Keratinocyte (primary cell): Measurements from ENCODE around the gene ZNF521. TPM values are rescaled to one million over a fixed set of nuclear protein-coding genes. Genes with fewer than 3 reads are reported as not detected.

Experiments used
- DNase-seq: peaks from one replicate; pipeline ENCODE4 v3.0.0-alpha.2; 2011; ENCODE audit warnings: low read depth, missing footprints, low spot score
- FAIRE-seq: peaks from 2 replicates; lab custom pipeline; 2011; peaks lifted over from hg19 to GRCh38; lab: Jason Lieb, UNC
- H2AFZ ChIP-seq: 2 replicates; pipeline ENCODE4 v1.6.0; 2012; ENCODE audit warnings: low read length, control low read depth, inconsistent platforms; ENCODE audit not compliant: control insufficient read depth
- H3K27ac ChIP-seq: 2 replicates; pipeline ENCODE4 v1.5.1; 2011; ENCODE audit warnings: low read length; ENCODE audit not compliant: control insufficient read depth, insufficient read depth
- H3K27me3 ChIP-seq: 3 replicates; pipeline ENCODE4 v1.6.0; 2011; ENCODE audit warnings: low read length; ENCODE audit not compliant: control insufficient read depth, insufficient read depth; ENCODE audit errors: extremely low read depth
- H3K36me3 ChIP-seq, 2 experiments: 2 replicates in 1 of 2; 3 replicates in 1 of 2; pipeline ENCODE4 v1.5.1; 2011; ENCODE audit warnings: low read length in 2 of 2, mild to moderate bottlenecking in 1 of 2; ENCODE audit not compliant: control insufficient read depth in 2 of 2, insufficient read depth in 2 of 2; ENCODE audit errors: extremely low read depth in 1 of 2
- H3K4me1 ChIP-seq: 3 replicates; pipeline ENCODE4 v1.5.1; 2011; ENCODE audit warnings: low read length; ENCODE audit not compliant: control insufficient read depth, insufficient read depth; ENCODE audit errors: extremely low read depth
- H3K4me2 ChIP-seq: 3 replicates; pipeline ENCODE4 v1.6.0; 2011; ENCODE audit warnings: low read depth, low read length; ENCODE audit not compliant: control insufficient read depth, insufficient read depth; ENCODE audit errors: extremely low read depth
- H3K4me3 ChIP-seq, 3 experiments: fragments of 200-600 bp in 1 of 3; sonication (generic) in 1 of 3; 2 replicates in 2 of 3; 3 replicates in 1 of 3; pipeline ENCODE4 v1.5.1; 2011 to 2016; ENCODE audit warnings: low read length in 3 of 3, mild to moderate bottlenecking in 3 of 3, control low read depth in 2 of 3, inconsistent platforms in 1 of 3, low read depth in 1 of 3, mixed read lengths in 1 of 3, mixed run types in 1 of 3, moderate library complexity in 1 of 3; ENCODE audit not compliant: control insufficient read depth in 2 of 3, insufficient read depth in 2 of 3; ENCODE audit errors: extremely low read depth in 1 of 3
- H3K79me2 ChIP-seq: 2 replicates; pipeline ENCODE4 v1.6.0; 2012; ENCODE audit warnings: low read length; ENCODE audit not compliant: control insufficient read depth, insufficient read depth
- H3K9ac ChIP-seq: 3 replicates; pipeline ENCODE4 v1.6.0; 2011; ENCODE audit warnings: low read length; ENCODE audit not compliant: control insufficient read depth, insufficient read depth; ENCODE audit errors: extremely low read depth
- H3K9me1 ChIP-seq: 3 replicates; pipeline ENCODE4 v1.6.0; 2011; ENCODE audit warnings: low read length; ENCODE audit not compliant: control insufficient read depth, insufficient read depth; ENCODE audit errors: extremely low read depth
- H3K9me3 ChIP-seq: 2 replicates; pipeline ENCODE4 v1.5.1; 2012; ENCODE audit warnings: low read depth, low read length; ENCODE audit not compliant: control insufficient read depth
- H4K20me1 ChIP-seq: 3 replicates; pipeline ENCODE4 v1.6.0; 2011; ENCODE audit warnings: low read length; ENCODE audit not compliant: control insufficient read depth, insufficient read depth; ENCODE audit errors: extremely low read depth
- EZH2 ChIP-seq: IDR thresholded peaks from one replicate; pipeline ENCODE4 v1.6.1; 2012; ENCODE audit warnings: inconsistent platforms, mild to moderate bottlenecking, low read length, moderate library complexity
- dilution Hi-C: fragments of 300-500 bp; cut with MboI; formaldehyde crosslinking; loops from one replicate; pipeline ENCODE4 v1.7.0; 2020; ENCODE audit warnings: low sequenced_read_pairs; ENCODE audit not compliant: extremely low pct_ligation_motif_present
- polyA plus RNA-seq, 5 experiments: library from polyadenylated mRNA; depleted of rRNA in 3 of 5; stranded (reverse) in 3 of 5; stranded (forward) in 1 of 5; unstranded in 1 of 5; fragments of >200 nt; gene quantifications; 1 replicate in 1 of 5; 2 replicates in 3 of 5; 3 replicates in 1 of 5; pipeline versions ENCODE4 v1.2.1 to v1.2.3, GENCODE V29; 2011 to 2012; ENCODE audit warnings: missing spikeins in 2 of 5, low read depth in 1 of 5, low replicate concordance in 1 of 5
- TF ChIP-seq, protein P1 (sequence below), 3 experiments: IDR thresholded peaks in 1 of 3; conservative IDR thresholded peaks in 1 of 3; optimal IDR thresholded peaks in 1 of 3; 2 replicates in 2 of 3; 3 replicates in 1 of 3; pipeline versions ENCODE3 to v1.5.1; 2011; ENCODE audit warnings: low read length in 3 of 3, mild to moderate bottlenecking in 3 of 3, moderate library complexity in 2 of 3, control low read depth in 1 of 3, inconsistent platforms in 1 of 3; ENCODE audit not compliant: insufficient read depth in 2 of 3; ENCODE audit errors: extremely low read depth in 1 of 3

Gene ZNF521
- polyA plus RNA-seq, 1 donor (not counting 4 experiments of a cell fraction or from before 2014, with no cell fraction given), result 0.07 TPM

DNA sequence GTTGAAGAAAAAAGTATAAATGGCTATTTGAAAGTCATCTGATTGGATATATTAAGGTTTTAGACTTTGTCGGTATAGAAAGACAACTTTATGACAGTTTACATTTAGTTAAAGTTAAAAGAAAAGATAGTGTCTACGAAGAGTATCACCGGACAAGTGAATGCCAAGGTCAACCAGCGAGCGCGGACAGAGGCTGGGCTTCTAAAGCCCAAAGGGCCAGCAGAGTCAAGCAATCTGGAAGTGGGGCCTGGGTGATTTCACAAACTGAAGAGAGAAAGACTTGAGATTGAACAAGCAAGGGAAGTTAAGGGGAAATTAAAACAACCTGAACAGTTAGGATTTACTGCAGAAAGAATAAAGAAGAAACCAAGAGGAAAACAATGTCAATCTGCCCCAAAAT is 16.3 kb downstream of the ZNF521 start:
- Histone ChIP-seq H3K9ac (no peak overlapping the region), H3K9me1 (no peaks in the 10 kb centered on the region), H3K4me1 (no peaks in the 10 kb centered on the region), H2AFZ (no peak overlapping the region), H3K27ac (no peak overlapping the region), H3K4me2 (no peak overlapping the region), H3K9me3 (no peaks in the 10 kb centered on the region), H3K36me3 (no peaks in the 10 kb centered on the region), H3K79me2 (no peaks in the 10 kb centered on the region), H3K4me3 (no peak overlapping the region), H4K20me1 (no peaks in the 10 kb centered on the region), H3K27me3 (no peaks in the 10 kb centered on the region)
- FAIRE-seq (no peak), DNase-seq (no peak)
- dilution Hi-C loops, result no loop called here
- TF ChIP-seq EZH2, result no peak
- TF ChIP-seq, protein P1, sequence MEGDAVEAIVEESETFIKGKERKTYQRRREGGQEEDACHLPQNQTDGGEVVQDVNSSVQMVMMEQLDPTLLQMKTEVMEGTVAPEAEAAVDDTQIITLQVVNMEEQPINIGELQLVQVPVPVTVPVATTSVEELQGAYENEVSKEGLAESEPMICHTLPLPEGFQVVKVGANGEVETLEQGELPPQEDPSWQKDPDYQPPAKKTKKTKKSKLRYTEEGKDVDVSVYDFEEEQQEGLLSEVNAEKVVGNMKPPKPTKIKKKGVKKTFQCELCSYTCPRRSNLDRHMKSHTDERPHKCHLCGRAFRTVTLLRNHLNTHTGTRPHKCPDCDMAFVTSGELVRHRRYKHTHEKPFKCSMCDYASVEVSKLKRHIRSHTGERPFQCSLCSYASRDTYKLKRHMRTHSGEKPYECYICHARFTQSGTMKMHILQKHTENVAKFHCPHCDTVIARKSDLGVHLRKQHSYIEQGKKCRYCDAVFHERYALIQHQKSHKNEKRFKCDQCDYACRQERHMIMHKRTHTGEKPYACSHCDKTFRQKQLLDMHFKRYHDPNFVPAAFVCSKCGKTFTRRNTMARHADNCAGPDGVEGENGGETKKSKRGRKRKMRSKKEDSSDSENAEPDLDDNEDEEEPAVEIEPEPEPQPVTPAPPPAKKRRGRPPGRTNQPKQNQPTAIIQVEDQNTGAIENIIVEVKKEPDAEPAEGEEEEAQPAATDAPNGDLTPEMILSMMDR (optimal IDR thresholded peaks at IDR 0.05 in 1 of 3, IDR thresholded peaks at IDR 0.05 in 1 of 3, conservative IDR thresholded peaks at IDR 0.05 in 1 of 3; ENCODE audit: extremely low read depth in 1 of 3, insufficient read depth in 2 of 3, low read length in 3 of 3), result no peak

DNA sequence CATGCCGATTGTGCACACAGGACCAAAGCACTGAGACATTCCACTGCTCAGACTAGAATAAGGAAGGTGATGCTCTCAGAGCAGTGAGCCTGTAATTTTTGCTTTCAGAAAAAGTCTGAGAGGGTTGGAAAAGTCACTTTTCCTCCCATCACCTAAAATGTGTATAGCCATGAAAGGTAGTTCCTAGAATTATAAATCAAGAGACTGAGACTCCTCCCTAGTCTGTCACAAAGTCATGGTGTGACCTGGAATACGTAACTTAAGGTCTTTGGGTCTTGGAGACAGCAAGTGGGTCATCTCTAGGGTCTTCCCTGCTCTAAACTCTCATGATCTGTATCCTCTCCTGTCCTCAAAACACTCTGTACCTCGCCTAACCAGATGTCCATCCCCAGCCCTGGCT is 16.9 kb downstream of the ZNF521 start:
- no peak overlapping the region for H3K27ac ChIP-seq
- no peaks in the 10 kb centered on the region for H3K9me1 ChIP-seq
- no peaks in the 10 kb centered on the region for H3K9me3 ChIP-seq
- TF ChIP-seq, protein P1 (optimal IDR thresholded peaks at IDR 0.05 in 1 of 3, IDR thresholded peaks at IDR 0.05 in 1 of 3, conservative IDR thresholded peaks at IDR 0.05 in 1 of 3; ENCODE audit: extremely low read depth in 1 of 3, insufficient read depth in 2 of 3, low read length in 3 of 3), result no peak
- TF ChIP-seq EZH2, result no peak
- FAIRE-seq, result no peak
- H3K4me3 ChIP-seq, result no peak overlapping the region
- H3K36me3 ChIP-seq, result no peaks in the 10 kb centered on the region
- no peaks in the 10 kb centered on the region for H3K4me1 ChIP-seq
- DNase-seq, result no peak
- H2AFZ ChIP-seq, result no peak overlapping the region
- no peaks in the 10 kb centered on the region for H3K79me2 ChIP-seq
- no peaks in the 10 kb centered on the region for H3K27me3 ChIP-seq
- no peak overlapping the region for H3K9ac ChIP-seq
- H4K20me1 ChIP-seq, result no peaks in the 10 kb centered on the region
- dilution Hi-C loops, result no loop called here
- H3K4me2 ChIP-seq, result no peak overlapping the region
